HepG2 (cell line): ENCODE data around the gene SF3A2. TPM values are rescaled to one million over a fixed set of nuclear protein-coding genes. Genes with fewer than 3 reads are reported as not detected.

Experiments
- BRCA1 ChIP-seq: sonication (generic); formaldehyde crosslinking; IDR thresholded peaks from 2 replicates; pipeline ENCODE4 v1.4.0; 2020; ENCODE audit warnings: missing genetic modification reagents
- CBX2 ChIP-seq, 2 experiments: fragments of 200-600 bp in 1 of 2; sonication (generic); formaldehyde crosslinking in 1 of 2; IDR thresholded peaks; 2 replicates each; pipeline versions ENCODE4 v1.7.0 to v1.8.1; 2018 to 2022; ENCODE audit warnings: low read depth in 2 of 2, low read length in 1 of 2, mild to moderate bottlenecking in 1 of 2, missing genetic modification reagents in 1 of 2
- ETV6 ChIP-seq: sonication (generic); formaldehyde crosslinking; conservative IDR thresholded peaks from 2 replicates; pipeline ENCODE4 v1.4.0; 2020; ENCODE audit warnings: missing genetic modification reagents
- FOXJ3 ChIP-seq: sonication (generic); formaldehyde crosslinking; IDR thresholded peaks from 2 replicates; pipeline ENCODE4 v1.4.0; 2020; ENCODE audit warnings: missing genetic modification reagents, mild to moderate bottlenecking, borderline replicate concordance
- KDM2A ChIP-seq: sonication (generic); formaldehyde crosslinking; IDR thresholded peaks from 2 replicates; pipeline ENCODE4 v1.4.0; 2020; ENCODE audit warnings: low read depth, missing genetic modification reagents, borderline replicate concordance
- MYPOP ChIP-seq: sonication (generic); formaldehyde crosslinking; IDR thresholded peaks from 2 replicates; pipeline ENCODE4 v1.8.1; 2023; ENCODE audit warnings: mild to moderate bottlenecking, moderate library complexity, missing genetic modification reagents
- SP140L ChIP-seq: sonication (generic); formaldehyde crosslinking; IDR thresholded peaks from 2 replicates; pipeline ENCODE4 v1.4.0; 2020; ENCODE audit warnings: missing genetic modification reagents, borderline replicate concordance
- ZNF564 ChIP-seq: sonication (generic); formaldehyde crosslinking; IDR thresholded peaks from 2 replicates; pipeline ENCODE4 v1.8.1; 2023; ENCODE audit warnings: mild to moderate bottlenecking, missing genetic modification reagents
- ZNF687 ChIP-seq: sonication (generic); formaldehyde crosslinking; IDR thresholded peaks from 2 replicates; pipeline ENCODE4 v1.5.1; 2020; ENCODE audit warnings: mild to moderate bottlenecking, missing genetic modification reagents, moderate library complexity
- ZNF891 ChIP-seq: sonication (generic); formaldehyde crosslinking; IDR thresholded peaks from 2 replicates; pipeline ENCODE4 v1.5.0; 2020; ENCODE audit warnings: mild to moderate bottlenecking, missing genetic modification reagents
- polyA plus RNA-seq, 8 experiments: library from polyadenylated mRNA; depleted of rRNA in 3 of 8; stranded (reverse) in 7 of 8; unstranded in 1 of 8; fragments of >200 nt; fragmentation: Illumina TruSeq in 4 of 8; extraction: Trizol in 4 of 8; gene quantifications; 2 replicates each; pipeline versions ENCODE4 v1.2.1 to v1.2.3, GENCODE V29; 2011 to 2016; ENCODE audit warnings: low read depth in 4 of 8, missing spikeins in 1 of 8, mixed read lengths in 1 of 8; ENCODE audit not compliant: insufficient read depth in 1 of 8
- total RNA-seq, 5 experiments: library from RNA; depleted of rRNA; stranded (reverse); fragments of >200 nt; fragmentation: Illumina TruSeq; extraction: Trizol; gene quantifications; 2 replicates each; pipeline ENCODE4 v1.2.3, GENCODE V29; 2016; ENCODE audit warnings: low read depth in 1 of 5
- TF ChIP-seq, protein P1 (sequence below): sonication (generic); formaldehyde crosslinking; IDR thresholded peaks from 2 replicates; pipeline ENCODE4 v1.5.0; 2020; ENCODE audit warnings: mild to moderate bottlenecking, missing genetic modification reagents, borderline replicate concordance
- TF ChIP-seq, protein P2 (sequence below): sonication (generic); formaldehyde crosslinking; IDR thresholded peaks from 2 replicates; pipeline ENCODE4 v1.8.0; 2022; ENCODE audit warnings: mild to moderate bottlenecking, missing genetic modification reagents, borderline replicate concordance

SF3A2 gene
- total and polyA plus RNA-seq, 2 of the 13 experiments (the other 11 are each of a cell fraction or from before 2014, with no cell fraction given), result 8.6 to 8.8 TPM

DNA sequence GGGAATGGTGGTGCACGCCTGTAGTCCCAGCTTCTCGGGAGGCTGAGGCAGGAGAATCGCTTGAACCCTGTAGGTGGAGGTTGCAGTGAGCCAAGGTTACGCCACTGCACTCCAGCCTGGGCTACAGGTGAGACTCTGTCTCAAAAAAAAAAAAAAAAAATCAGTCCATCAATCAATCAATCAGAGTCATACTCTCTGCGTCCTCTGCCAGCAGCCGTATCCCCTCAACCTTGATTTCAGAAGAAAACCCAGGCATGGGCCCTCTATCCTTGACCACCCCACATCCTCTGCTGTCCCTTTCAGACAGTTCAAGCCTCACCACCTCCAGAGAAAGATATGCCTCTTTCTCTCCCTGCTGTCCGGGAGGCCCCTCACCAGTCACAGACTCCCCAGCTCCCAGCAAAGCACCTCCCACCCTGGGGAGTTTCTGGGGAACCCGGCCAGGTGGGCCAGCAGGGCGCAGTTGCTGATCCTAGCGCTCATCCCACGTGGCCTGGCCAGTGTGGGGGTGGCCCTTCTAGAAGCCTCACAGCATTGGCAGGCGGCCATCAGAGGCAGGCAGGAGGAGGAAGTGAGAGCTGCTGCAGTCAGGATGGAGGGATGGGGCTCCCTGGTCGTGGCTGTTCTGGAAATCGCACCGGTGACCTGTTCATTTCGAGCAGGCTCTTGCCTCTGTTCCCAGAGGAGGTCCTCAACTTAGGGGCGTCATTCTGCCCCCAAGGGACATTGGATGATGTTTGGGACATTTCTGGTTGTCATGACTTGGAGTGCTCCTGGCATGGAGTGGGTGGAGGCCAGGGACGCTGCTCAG is 29.8 kb downstream of the SF3A2 start (continued):
- TF ChIP-seq ZNF687 (CRISPR knock-in tag) (peak; percentile 98), FOXJ3 (CRISPR knock-in tag) (no peak), MYPOP (no peak), CBX2 (IDR thresholded peaks at IDR 0.05; ENCODE audit: low read depth, low read length) (no peak), CBX2 (CRISPR knock-in tag; IDR thresholded peaks at IDR 0.05; ENCODE audit: low read depth) (no peak), BRCA1 (no peak), KDM2A (CRISPR knock-in tag) (no peak; the same call in 1 of the 2 replicates), ETV6 (CRISPR knock-in tag) (no peak), ZNF564 (CRISPR knock-in tag) (no peak), ZNF891 (CRISPR knock-in tag) (peak; percentile 62; the same call in 1 of the 2 replicates), SP140L (CRISPR knock-in tag) (no peak)
- TF ChIP-seq, protein P1, sequence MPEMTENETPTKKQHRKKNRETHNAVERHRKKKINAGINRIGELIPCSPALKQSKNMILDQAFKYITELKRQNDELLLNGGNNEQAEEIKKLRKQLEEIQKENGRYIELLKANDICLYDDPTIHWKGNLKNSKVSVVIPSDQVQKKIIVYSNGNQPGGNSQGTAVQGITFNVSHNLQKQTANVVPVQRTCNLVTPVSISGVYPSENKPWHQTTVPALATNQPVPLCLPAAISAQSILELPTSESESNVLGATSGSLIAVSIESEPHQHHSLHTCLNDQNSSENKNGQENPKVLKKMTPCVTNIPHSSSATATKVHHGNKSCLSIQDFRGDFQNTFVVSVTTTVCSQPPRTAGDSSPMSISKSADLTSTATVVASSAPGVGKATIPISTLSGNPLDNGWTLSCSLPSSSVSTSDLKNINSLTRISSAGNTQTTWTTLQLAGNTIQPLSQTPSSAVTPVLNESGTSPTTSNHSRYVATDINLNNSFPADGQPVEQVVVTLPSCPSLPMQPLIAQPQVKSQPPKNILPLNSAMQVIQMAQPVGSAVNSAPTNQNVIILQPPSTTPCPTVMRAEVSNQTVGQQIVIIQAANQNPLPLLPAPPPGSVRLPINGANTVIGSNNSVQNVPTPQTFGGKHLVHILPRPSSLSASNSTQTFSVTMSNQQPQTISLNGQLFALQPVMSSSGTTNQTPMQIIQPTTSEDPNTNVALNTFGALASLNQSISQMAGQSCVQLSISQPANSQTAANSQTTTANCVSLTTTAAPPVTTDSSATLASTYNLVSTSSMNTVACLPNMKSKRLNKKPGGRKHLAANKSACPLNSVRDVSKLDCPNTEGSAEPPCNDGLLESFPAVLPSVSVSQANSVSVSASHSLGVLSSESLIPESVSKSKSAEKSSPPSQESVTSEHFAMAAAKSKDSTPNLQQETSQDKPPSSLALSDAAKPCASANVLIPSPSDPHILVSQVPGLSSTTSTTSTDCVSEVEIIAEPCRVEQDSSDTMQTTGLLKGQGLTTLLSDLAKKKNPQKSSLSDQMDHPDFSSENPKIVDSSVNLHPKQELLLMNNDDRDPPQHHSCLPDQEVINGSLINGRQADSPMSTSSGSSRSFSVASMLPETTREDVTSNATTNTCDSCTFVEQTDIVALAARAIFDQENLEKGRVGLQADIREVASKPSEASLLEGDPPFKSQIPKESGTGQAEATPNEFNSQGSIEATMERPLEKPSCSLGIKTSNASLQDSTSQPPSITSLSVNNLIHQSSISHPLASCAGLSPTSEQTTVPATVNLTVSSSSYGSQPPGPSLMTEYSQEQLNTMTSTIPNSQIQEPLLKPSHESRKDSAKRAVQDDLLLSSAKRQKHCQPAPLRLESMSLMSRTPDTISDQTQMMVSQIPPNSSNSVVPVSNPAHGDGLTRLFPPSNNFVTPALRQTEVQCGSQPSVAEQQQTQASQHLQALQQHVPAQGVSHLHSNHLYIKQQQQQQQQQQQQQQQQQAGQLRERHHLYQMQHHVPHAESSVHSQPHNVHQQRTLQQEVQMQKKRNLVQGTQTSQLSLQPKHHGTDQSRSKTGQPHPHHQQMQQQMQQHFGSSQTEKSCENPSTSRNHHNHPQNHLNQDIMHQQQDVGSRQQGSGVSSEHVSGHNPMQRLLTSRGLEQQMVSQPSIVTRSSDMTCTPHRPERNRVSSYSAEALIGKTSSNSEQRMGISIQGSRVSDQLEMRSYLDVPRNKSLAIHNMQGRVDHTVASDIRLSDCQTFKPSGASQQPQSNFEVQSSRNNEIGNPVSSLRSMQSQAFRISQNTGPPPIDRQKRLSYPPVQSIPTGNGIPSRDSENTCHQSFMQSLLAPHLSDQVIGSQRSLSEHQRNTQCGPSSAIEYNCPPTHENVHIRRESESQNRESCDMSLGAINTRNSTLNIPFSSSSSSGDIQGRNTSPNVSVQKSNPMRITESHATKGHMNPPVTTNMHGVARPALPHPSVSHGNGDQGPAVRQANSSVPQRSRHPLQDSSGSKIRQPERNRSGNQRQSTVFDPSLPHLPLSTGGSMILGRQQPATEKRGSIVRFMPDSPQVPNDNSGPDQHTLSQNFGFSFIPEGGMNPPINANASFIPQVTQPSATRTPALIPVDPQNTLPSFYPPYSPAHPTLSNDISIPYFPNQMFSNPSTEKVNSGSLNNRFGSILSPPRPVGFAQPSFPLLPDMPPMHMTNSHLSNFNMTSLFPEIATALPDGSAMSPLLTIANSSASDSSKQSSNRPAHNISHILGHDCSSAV (CRISPR knock-in tag), result no peak
- TF ChIP-seq, protein P2, sequence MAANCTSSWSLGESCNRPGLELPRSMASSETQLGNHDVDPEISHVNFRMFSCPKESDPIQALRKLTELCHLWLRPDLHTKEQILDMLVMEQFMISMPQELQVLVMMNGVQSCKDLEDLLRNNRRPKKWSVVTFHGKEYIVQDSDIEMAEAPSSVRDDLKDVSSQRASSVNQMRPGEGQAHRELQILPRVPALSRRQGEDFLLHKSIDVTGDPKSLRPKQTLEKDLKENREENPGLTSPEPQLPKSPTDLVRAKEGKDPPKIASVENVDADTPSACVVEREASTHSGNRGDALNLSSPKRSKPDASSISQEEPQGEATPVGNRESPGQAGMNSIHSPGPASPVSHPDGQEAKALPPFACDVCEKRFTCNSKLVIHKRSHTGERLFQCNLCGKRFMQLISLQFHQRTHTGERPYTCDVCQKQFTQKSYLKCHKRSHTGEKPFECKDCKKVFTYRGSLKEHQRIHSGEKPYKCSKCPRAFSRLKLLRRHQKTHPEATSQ, result no peak
